ENCODE measurements around the gene DLGAP1. TPM values are rescaled to one million over a fixed set of nuclear protein-coding genes. Genes with fewer than 3 reads are reported as not detected.

DLGAP1 gene
- total RNA-seq, 1 experiment from 2014 or later: 23.2 TPM

GRCh38 chr18:3645384-3646156, 809.5 kb downstream of the DLGAP1 start:
- TF ChIP-seq CTCF (conservative IDR thresholded peaks at IDR 0.05): no peak
- Histone ChIP-seq H3K27me3 (ENCODE audit: insufficient read depth, low read length) (no peaks in the 10 kb centered on the region), H3K23ac (ENCODE audit: insufficient read length, low read depth, low read length) (no peak overlapping the region), H2BK15ac (ENCODE audit: low read depth, low read length) (no peak overlapping the region), H2BK12ac (ENCODE audit: insufficient read length, low read depth, low read length) (no peak overlapping the region), H4K20me1 (ENCODE audit: control insufficient read depth, insufficient read depth, insufficient read length) (no peaks in the 10 kb centered on the region), H4K8ac (replicated peaks; ENCODE audit: insufficient read length, low read depth, low read length) (no peak overlapping the region), H3K79me1 (ENCODE audit: insufficient read depth, low read depth, low read length, poor library complexity, severe bottlenecking) (no peaks in the 10 kb centered on the region), H3K14ac (ENCODE audit: insufficient read depth, low read length) (no peak overlapping the region), H2BK120ac (ENCODE audit: low read depth, low read length, poor library complexity, severe bottlenecking) (no peak overlapping the region), H3K23me2 (ENCODE audit: insufficient read length, low read depth, low read length, poor library complexity, severe bottlenecking) (no peaks in the 10 kb centered on the region), H3K4me1 (ENCODE audit: insufficient read depth, low read length) (peaks cover 7% of the 10 kb centered on the region; the same call in 1 of the 2 replicates), H2BK20ac (ENCODE audit: low read depth, low read length, poor library complexity, severe bottlenecking) (no peak overlapping the region), H2BK5ac (ENCODE audit: insufficient read length, low read length) (no peak overlapping the region), H3K27ac (ENCODE audit: insufficient read length, low read depth, low read length) (no peak overlapping the region), H2AK5ac (ENCODE audit: insufficient read length, low read length) (no peak overlapping the region), H3T11ph (ENCODE audit: low read length) (no peak overlapping the region), H3K18ac (ENCODE audit: insufficient read length, low read depth, low read length) (no peak overlapping the region), H3K4ac (ENCODE audit: low read depth, low read length) (no peak overlapping the region), H2AFZ (ENCODE audit: low read length) (no peak overlapping the region), H4K5ac (ENCODE audit: insufficient read length, low read depth, low read length) (no peak overlapping the region), H3K4me2 (ENCODE audit: insufficient read depth, insufficient read length, low read length) (no peak overlapping the region), H3K9ac (ENCODE audit: extremely low read depth, insufficient read length, low read length) (no peak overlapping the region), H3K9me3 (ENCODE audit: control insufficient read depth, low read depth, low read length) (no peaks in the 10 kb centered on the region), H3K56ac (ENCODE audit: insufficient read length, low read depth, low read length) (no peak overlapping the region), H4K91ac (ENCODE audit: insufficient read length, low read depth, low read length) (no peak overlapping the region), H3K79me2 (ENCODE audit: insufficient read depth, low read length) (no peaks in the 10 kb centered on the region)
- no peaks in the 10 kb centered on the region for H3K27me3 Mint-ChIP-seq (ENCODE audit: low read depth)
- H3K4me1 Mint-ChIP-seq: peaks cover 18 to 19% of the 10 kb centered on the region in 2 experiments
- no CpG with 5 or more reads among the region's 5 CpGs for WGBS (ENCODE audit: extremely low coverage, insufficient read length, low lambda C conversion rate)
- no peak overlapping the region for H3K27ac Mint-ChIP-seq
- H3K4me3 Mint-ChIP-seq: no peak overlapping the region
- DNase-seq: no peak
- H3K36me3 Mint-ChIP-seq (ENCODE audit: insufficient read depth in 1 of 3, low read depth in 3 of 3): no peaks in the 10 kb centered on the region
- H3K9me3 Mint-ChIP-seq: no peaks in the 10 kb centered on the region
